Colonic mucosa (tissue), 4 donors: Measurements from ENCODE around the gene FAM241B. TPM values are rescaled to one million over a fixed set of nuclear protein-coding genes. Genes with fewer than 3 reads are reported as not detected.

Source experiments
- DNase-seq: peaks from one replicate; pipeline ENCODE4 v3.0.0-alpha.2; 2020
- H3K27ac ChIP-seq: fragments of 200-600 bp; one replicate; pipeline ENCODE4 v1.8.0; 2021
- H3K27me3 ChIP-seq: fragments of 200-600 bp; one replicate; pipeline ENCODE4 v1.8.0; 2021
- H3K36me3 ChIP-seq: fragments of 200-600 bp; one replicate; pipeline ENCODE4 v1.8.0; 2021
- H3K4me1 ChIP-seq: fragments of 200-600 bp; one replicate; pipeline ENCODE4 v1.8.0; 2021; ENCODE audit warnings: mild to moderate bottlenecking
- H3K4me3 ChIP-seq: fragments of 200-600 bp; one replicate; pipeline ENCODE4 v1.8.0; 2021
- H3K9ac ChIP-seq, 2 donors: one replicate each; pipeline ENCODE4 v1.7.0; 2013; ENCODE audit warnings: control low read depth in 2 of 2, low read depth in 2 of 2, low read length in 2 of 2
- H3K9me3 ChIP-seq: fragments of 200-600 bp; one replicate; pipeline ENCODE4 v1.8.0; 2021
- intact Hi-C: fragments of 100-400 bp; cut with DNase I; formaldehyde crosslinking; loops from one replicate; pipeline ENCODE4 v1.14.1; 2022
- total RNA-seq, 2 donors: library from RNA; stranded (reverse); fragmentation: NEBNext Ultra II Directional in 1 of 2; extraction: Animal tissue kit (Norgen Biotek cat#: 25700) in 1 of 2; gene quantifications; one replicate each; pipeline ENCODE4 v1.2.1, GENCODE V29; 2021
- TF ChIP-seq, protein P1 (sequence below): fragments of 200-600 bp; IDR thresholded peaks from one replicate; pipeline ENCODE4 v1.8.0; 2022; ENCODE audit warnings: antibody characterized with exemption, mild to moderate bottlenecking
- donor health status: healthy.
- donor health status: DM: no; HTN: no; CAD: no.
- donor health status: DM: no; HTN: no; CAD: no.

FAM241B gene
- total RNA-seq, 2 donors from 2014 or later = 4.2 to 4.5 TPM

DNA sequence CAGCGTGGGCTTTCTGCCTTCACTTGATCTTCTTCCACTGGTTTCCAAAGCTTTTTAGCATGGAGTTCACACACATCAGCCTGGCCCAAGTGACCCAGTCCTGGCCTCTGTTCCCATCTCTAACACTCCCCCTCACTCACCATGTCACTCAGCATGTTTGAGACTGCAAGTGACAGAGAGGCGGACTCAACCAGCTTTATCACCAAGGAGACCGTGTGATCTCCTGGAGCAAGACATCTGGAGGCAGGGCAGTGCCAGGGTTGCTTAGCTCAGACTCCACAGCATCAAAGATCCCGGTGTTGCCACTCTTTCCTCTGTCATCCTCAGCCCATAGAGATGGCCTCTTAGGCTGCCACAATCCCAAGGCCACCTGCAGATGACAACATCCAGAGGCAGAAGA is 39.4 kb downstream of the FAM241B start:
- Histone ChIP-seq H3K4me3 (no peak overlapping the region), H3K27ac (no peak overlapping the region), H3K4me1 (no peaks in the 10 kb centered on the region), H3K36me3 (no peaks in the 10 kb centered on the region), H3K9me3 (no peaks in the 10 kb centered on the region), H3K27me3 (no peaks in the 10 kb centered on the region), H3K9ac (no peak overlapping the region)
- TF ChIP-seq, protein P1, sequence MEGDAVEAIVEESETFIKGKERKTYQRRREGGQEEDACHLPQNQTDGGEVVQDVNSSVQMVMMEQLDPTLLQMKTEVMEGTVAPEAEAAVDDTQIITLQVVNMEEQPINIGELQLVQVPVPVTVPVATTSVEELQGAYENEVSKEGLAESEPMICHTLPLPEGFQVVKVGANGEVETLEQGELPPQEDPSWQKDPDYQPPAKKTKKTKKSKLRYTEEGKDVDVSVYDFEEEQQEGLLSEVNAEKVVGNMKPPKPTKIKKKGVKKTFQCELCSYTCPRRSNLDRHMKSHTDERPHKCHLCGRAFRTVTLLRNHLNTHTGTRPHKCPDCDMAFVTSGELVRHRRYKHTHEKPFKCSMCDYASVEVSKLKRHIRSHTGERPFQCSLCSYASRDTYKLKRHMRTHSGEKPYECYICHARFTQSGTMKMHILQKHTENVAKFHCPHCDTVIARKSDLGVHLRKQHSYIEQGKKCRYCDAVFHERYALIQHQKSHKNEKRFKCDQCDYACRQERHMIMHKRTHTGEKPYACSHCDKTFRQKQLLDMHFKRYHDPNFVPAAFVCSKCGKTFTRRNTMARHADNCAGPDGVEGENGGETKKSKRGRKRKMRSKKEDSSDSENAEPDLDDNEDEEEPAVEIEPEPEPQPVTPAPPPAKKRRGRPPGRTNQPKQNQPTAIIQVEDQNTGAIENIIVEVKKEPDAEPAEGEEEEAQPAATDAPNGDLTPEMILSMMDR = no peak
- no peak for DNase-seq
- intact Hi-C loops = no loop called here

DNA sequence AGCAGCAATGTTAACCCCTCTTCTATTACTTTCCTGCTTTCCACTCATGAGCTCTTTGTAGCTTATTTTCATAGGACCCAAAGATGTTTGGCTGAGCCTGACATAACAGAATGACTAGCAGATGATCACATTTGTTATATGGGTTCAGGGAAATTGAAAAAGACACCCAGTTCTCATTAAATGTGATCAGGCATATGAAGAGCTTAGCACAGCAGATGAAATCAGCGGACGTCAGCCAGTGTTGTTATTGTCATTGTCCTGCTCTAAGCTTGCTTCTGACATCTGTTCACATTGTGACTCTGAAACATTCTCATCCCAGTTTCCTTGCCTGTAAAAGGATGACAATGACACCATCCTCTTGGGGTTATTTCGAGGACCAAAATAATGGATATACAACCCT is 43.5 kb downstream of the FAM241B start:
- DNase-seq = no peak
- no peaks in the 10 kb centered on the region for H3K9me3 ChIP-seq
- no peak overlapping the region for H3K4me3 ChIP-seq
- no peaks in the 10 kb centered on the region for H3K4me1 ChIP-seq
- no peaks in the 10 kb centered on the region for H3K27me3 ChIP-seq
- H3K27ac ChIP-seq = no peak overlapping the region
- no peaks in the 10 kb centered on the region for H3K36me3 ChIP-seq
- TF ChIP-seq, protein P1 = no peak
- no peak overlapping the region for H3K9ac ChIP-seq
- intact Hi-C loops = no loop called here

GRCh38 chr10:69674786-69675185 is 44.7 kb downstream of the FAM241B start:
- Histone ChIP-seq H3K4me3 (no peak overlapping the region), H3K27ac (no peak overlapping the region), H3K9ac (no peak overlapping the region), H3K27me3 (no peaks in the 10 kb centered on the region), H3K4me1 (no peaks in the 10 kb centered on the region), H3K9me3 (no peaks in the 10 kb centered on the region), H3K36me3 (no peaks in the 10 kb centered on the region)
- TF ChIP-seq, protein P1 = no peak
- intact Hi-C loops = no loop called here
- DNase-seq = no peak

DNA sequence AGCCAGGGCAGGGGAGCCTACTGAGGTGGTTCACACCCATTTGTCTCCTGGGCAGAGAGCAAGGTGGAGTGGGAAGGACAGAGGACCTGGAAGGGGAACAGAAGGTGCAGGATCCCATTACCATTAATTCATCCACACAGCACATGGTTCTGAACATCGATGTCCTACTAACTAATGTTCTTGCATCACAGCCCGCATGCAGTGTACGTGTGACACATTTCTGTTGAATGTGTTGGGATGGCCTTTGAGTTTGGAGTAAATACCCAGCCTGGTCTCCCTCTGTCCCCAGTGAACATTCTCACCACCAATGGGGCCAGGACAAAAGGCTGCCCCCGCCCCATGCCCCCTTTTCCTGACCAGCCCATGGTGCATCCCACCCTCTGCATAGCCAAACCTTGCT is 46.3 kb downstream of the FAM241B start:
- intact Hi-C loops = no loop called here
- Histone ChIP-seq H3K9ac (no peak overlapping the region), H3K9me3 (no peaks in the 10 kb centered on the region), H3K27ac (no peak overlapping the region), H3K27me3 (no peaks in the 10 kb centered on the region), H3K4me3 (no peak overlapping the region), H3K36me3 (no peaks in the 10 kb centered on the region), H3K4me1 (no peaks in the 10 kb centered on the region)
- TF ChIP-seq, protein P1 = no peak
- DNase-seq = no peak

DNA sequence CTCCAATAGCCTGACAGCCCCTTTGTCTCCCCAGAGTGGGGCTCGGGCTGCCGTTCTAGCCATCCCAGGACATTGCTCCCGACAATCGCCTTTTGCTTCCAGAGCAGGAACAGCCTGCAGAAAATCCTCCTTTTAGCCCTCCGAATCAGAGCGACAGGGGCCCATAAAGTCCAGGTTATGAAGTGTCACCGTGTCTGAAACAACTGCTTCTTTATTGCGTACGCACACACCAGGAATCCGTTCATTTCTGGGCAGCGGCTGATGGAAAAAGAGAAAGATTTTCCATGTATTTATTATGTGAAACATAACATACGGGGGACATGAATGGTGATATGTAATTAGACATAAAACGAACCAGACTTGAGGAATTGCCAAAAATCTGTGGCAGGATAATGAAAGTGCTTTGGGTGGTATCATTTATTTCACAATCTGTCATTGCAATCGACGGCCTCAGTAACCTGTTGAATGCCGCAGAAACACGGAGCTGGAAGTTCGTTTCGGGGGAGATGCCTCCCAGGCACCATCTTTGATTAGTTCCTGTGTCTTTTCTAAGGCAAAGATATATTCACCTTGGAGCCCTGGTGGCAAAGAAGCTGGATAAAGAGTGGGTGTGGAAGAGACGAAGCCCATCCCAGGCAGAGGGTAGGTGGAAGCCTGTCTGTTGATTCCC is 48.1 kb downstream of the FAM241B start:
- H3K27me3 ChIP-seq = no peaks in the 10 kb centered on the region
- intact Hi-C loops = no loop called here

More for the DNA sequence above, 48.1 kb downstream of the FAM241B start:
- no peak overlapping the region for H3K27ac ChIP-seq
- no peaks in the 10 kb centered on the region for H3K36me3 ChIP-seq
- no peaks in the 10 kb centered on the region for H3K9me3 ChIP-seq
- DNase-seq = no peak
- no peak overlapping the region for H3K4me3 ChIP-seq
- H3K4me1 ChIP-seq = no peaks in the 10 kb centered on the region
- H3K9ac ChIP-seq = no peak overlapping the region
- TF ChIP-seq, protein P1 = no peak
